GM12878 (cell line): ENCODE data around the gene C1QB. TPM values are rescaled to one million over a fixed set of nuclear protein-coding genes. Genes with fewer than 3 reads are reported as not detected.

Experiments used
- ATAC-seq: fragments of 200-7000 bp; cut with Tn5 transposase; 3 replicates; pipeline ENCODE4 v1.9.1; 2020; ENCODE audit warnings: mild to moderate bottlenecking, moderate library complexity
- BruUV-seq: library from RNA; stranded (reverse); fragments of 400-500 nt; replicated peaks from 2 replicates; lab custom pipeline; 2021; lab: Mats Ljungman, UMichigan
- CTCF ChIA-PET: fragments of 300-600 bp; sonication (Branson Sonifier 250); formaldehyde crosslinking; extraction: SDS; loops from one replicate; lab custom pipeline; 2021; ENCODE audit warnings: inconsistent platforms; lab: Yijun Ruan, JAX
- POLR2A ChIA-PET: fragments of 350-600 bp; formaldehyde crosslinking; extraction: SDS; loops from one replicate; lab custom pipeline; 2021; ENCODE audit warnings: inconsistent platforms; lab: Charles Lee
- RAD21 ChIA-PET: fragments of 300-600 bp; sonication (Branson Sonifier 250); formaldehyde crosslinking; loops from one replicate; lab custom pipeline; 2023; ENCODE audit warnings: antibody characterized with exemption; ENCODE audit not compliant: unreplicated experiment; lab: Charles Lee
- SMC1A ChIA-PET: fragments of 300-600 bp; sonication (Branson Sonifier 250); formaldehyde crosslinking; loops from one replicate; lab custom pipeline; 2023; ENCODE audit not compliant: unreplicated experiment, uncharacterized antibody; lab: Charles Lee
- DNase-seq: peaks from one replicate; pipeline ENCODE4 v3.0.0-alpha.2; 2011; ENCODE audit warnings: low read depth, low spot score
- FAIRE-seq: peaks from 3 replicates; lab custom pipeline; 2011; peaks lifted over from hg19 to GRCh38; lab: Jason Lieb, UNC
- H2AFZ ChIP-seq: 2 replicates; pipeline ENCODE4 v1.6.0; 2011; ENCODE audit warnings: low read depth, low read length, control low read depth; ENCODE audit not compliant: control insufficient read depth
- H3K27ac ChIP-seq: 2 replicates; pipeline ENCODE4 v1.5.1; 2011; ENCODE audit warnings: control low read depth; ENCODE audit not compliant: control insufficient read depth, insufficient read depth
- H3K27me3 ChIP-seq, 2 experiments: replicated peaks in 1 of 2; 2 replicates each; pipeline versions ENCODE4 v1.6.0 to v1.6.1; 2011; ENCODE audit warnings: low read length in 1 of 2; ENCODE audit not compliant: control insufficient read depth in 2 of 2, insufficient read depth in 2 of 2
- H3K36me3 ChIP-seq, 2 experiments: 2 replicates each; pipeline ENCODE4 v1.5.1; 2011; ENCODE audit warnings: low read length in 1 of 2; ENCODE audit not compliant: control insufficient read depth in 2 of 2, insufficient read depth in 2 of 2
- H3K4me1 ChIP-seq: 2 replicates; pipeline ENCODE4 v1.6.1; 2011; ENCODE audit warnings: mild to moderate bottlenecking, low read length, moderate library complexity, mixed read lengths; ENCODE audit not compliant: control insufficient read depth, insufficient read depth
- H3K4me2 ChIP-seq: 2 replicates; pipeline ENCODE4 v1.6.0; 2011; ENCODE audit warnings: control low read depth; ENCODE audit not compliant: control insufficient read depth, insufficient read depth
- H3K4me3 ChIP-seq: fragments of 200-600 bp; sonication (generic); 2 replicates; pipeline ENCODE4 v1.5.1; 2016
- H3K79me2 ChIP-seq: 2 replicates; pipeline ENCODE4 v1.6.0; 2011; ENCODE audit warnings: low read length; ENCODE audit not compliant: control insufficient read depth, insufficient read depth
- H3K9ac ChIP-seq: 2 replicates; pipeline ENCODE4 v1.8.0; 2011; ENCODE audit warnings: low read length, control low read depth, mixed read lengths; ENCODE audit not compliant: control insufficient read depth, insufficient read depth
- H3K9me3 ChIP-seq: replicated peaks from 3 replicates; pipeline ENCODE4 v1.5.1; 2011; ENCODE audit warnings: mild to moderate bottlenecking, low read length; ENCODE audit not compliant: control insufficient read depth, insufficient read depth
- H4K20me1 ChIP-seq: 2 replicates; pipeline ENCODE4 v1.6.0; 2011; ENCODE audit not compliant: control insufficient read depth, insufficient read depth
- GABPA ChIP-seq: IDR thresholded peaks from 2 replicates; pipeline ENCODE4 v1.6.1; 2014; ENCODE audit warnings: antibody characterized with exemption, low read depth, mild to moderate bottlenecking, inconsistent platforms
- KDM1A ChIP-seq: fragments of 200-600 bp; sonication (generic); IDR thresholded peaks from 2 replicates; pipeline ENCODE4 v1.6.1; 2016; ENCODE audit warnings: borderline replicate concordance
- NR2C1 ChIP-seq: fragments of 450-650 bp; IDR thresholded peaks from 2 replicates; pipeline ENCODE4 v1.6.1; 2017; ENCODE audit warnings: antibody characterized with exemption, mild to moderate bottlenecking, moderate library complexity
- RAD21 ChIP-seq: IDR thresholded peaks from 2 replicates; pipeline ENCODE4 v1.6.1; 2011; ENCODE audit warnings: mild to moderate bottlenecking, low read depth, low read length, moderate library complexity; ENCODE audit not compliant: insufficient read depth
- RAD51 ChIP-seq: fragments of 450-650 bp; IDR thresholded peaks from 2 replicates; pipeline ENCODE4 v1.6.1; 2016; ENCODE audit warnings: moderate library complexity, mild to moderate bottlenecking, inconsistent platforms
- REST ChIP-seq: IDR thresholded peaks from 2 replicates; pipeline ENCODE4 v1.6.1; 2012; ENCODE audit warnings: mild to moderate bottlenecking, low read depth, low read length
- SUPT20H ChIP-seq: IDR thresholded peaks from 2 replicates; pipeline ENCODE4 v1.6.1; 2011; ENCODE audit warnings: low read depth, mild to moderate bottlenecking, low read length, moderate library complexity, borderline replicate concordance; ENCODE audit not compliant: control insufficient read depth
- TAF1 ChIP-seq: IDR thresholded peaks from 2 replicates; pipeline ENCODE4 v1.6.1; 2011; ENCODE audit warnings: mild to moderate bottlenecking, low read depth, low read length, borderline replicate concordance
- WGBS: methylation state at CpG from one replicate; pipeline ENCODE4 v1.1.6; 2016; ENCODE audit warnings: low lambda C conversion rate; ENCODE audit not compliant: insufficient replicate concordance, insufficient coverage; ENCODE audit errors: missing lambda C conversion rate; 5-methylcytosine and 5-hydroxymethylcytosine counted together
- in situ Hi-C: fragments of 300-500 bp; cut with MboI; formaldehyde crosslinking; loops from 9 replicates; pipeline ENCODE4 v1.14.3; 2018; ENCODE audit warnings: mixed read lengths
- intact Hi-C: fragments of 100-400 bp; cut with micrococcal nuclease; formaldehyde crosslinking; loops from one replicate; pipeline ENCODE4 v1.14.2; 2022; ENCODE audit not compliant: unreplicated experiment
- polyA plus RNA-seq, 11 experiments: library from polyadenylated mRNA; depleted of rRNA in 4 of 11; unstranded in 6 of 11; stranded (reverse) in 5 of 11; fragments of >200 nt; fragmentation: Nextera tagmentation in 4 of 11; fragmentation: Illumina TruSeq in 1 of 11; extraction: Ambion mirVana in 4 of 11; extraction: Trizol in 1 of 11; gene quantifications; 1 replicate in 1 of 11; 2 replicates in 10 of 11; pipeline versions ENCODE4 v1.2.1 to v1.2.3, GENCODE V29; 2011 to 2016; ENCODE audit warnings: inconsistent platforms in 2 of 11, missing spikeins in 2 of 11, low read depth in 1 of 11
- total RNA-seq, 4 experiments: library from RNA; depleted of rRNA in 3 of 4; stranded (reverse); fragments of >200 nt in 3 of 4; fragmentation: Illumina TruSeq in 1 of 4; extraction: Trizol in 1 of 4; gene quantifications; 2 replicates each; pipeline versions ENCODE4 v1.2.1 to v1.2.3, GENCODE V29; 2013 to 2021
- TF ChIP-seq, protein P1 (sequence below): fragments of 450-650 bp; formaldehyde crosslinking; IDR thresholded peaks from 2 replicates; pipeline ENCODE4 v1.5.0; 2022; ENCODE audit warnings: mild to moderate bottlenecking, missing genetic modification characterization
- TF ChIP-seq, protein P2 (sequence below): fragments of 450-650 bp; IDR thresholded peaks from 2 replicates; pipeline ENCODE4 v1.6.1; 2018; ENCODE audit warnings: mild to moderate bottlenecking, low read depth, moderate library complexity; ENCODE audit not compliant: partially characterized antibody

C1QB gene
- total and polyA plus RNA-seq, 10 of the 15 experiments (the other 5 are each of a cell fraction or from before 2014, with no cell fraction given), result 0.62 TPM; not detected in 9

- Histone ChIP-seq H3K4me3 (no peak overlapping the region), H3K4me1 (peaks cover 9% of the 10 kb centered on the region), H2AFZ (no peak overlapping the region), H3K27me3 (peaks cover 0 to under 1% of the 10 kb centered on the region in 2 experiments; a peak in 1 of 4 replicates), H3K79me2 (no peaks in the 10 kb centered on the region), H3K36me3 (no peaks in the 10 kb centered on the region), H3K9me3 (no peaks in the 10 kb centered on the region), H3K9ac (no peak overlapping the region), H3K27ac (no peak overlapping the region), H4K20me1 (no peaks in the 10 kb centered on the region), H3K4me2 (no peak overlapping the region)
- ChIA-PET POLR2A (no interaction called here), SMC1A (interaction anchor here (0.5 to 2.7 kb wide), 19 partner anchors 10 to 480 kb away, joined by 3 to 19 read pairs (median 4); no protein-coding TSS in a partner anchor), RAD21 (interaction anchor here (0.6 to 3.2 kb wide), 14 partner anchors 9 to 260 kb away, joined by 3 to 20 read pairs (median 5); no protein-coding TSS in a partner anchor), CTCF (interaction anchor here (0.6 to 5.1 kb wide), 35 partner anchors 9 to 260 kb away, joined by 3 to 47 read pairs (median 4); no protein-coding TSS in a partner anchor)
- peak; percentile 96 for FAIRE-seq
- WGBS, result 6% methylated on average over 2 of the region's 2 CpGs
- no TSS peak for BruUV-seq
- no peak for DNase-seq
- ATAC-seq, result peak; percentile 99
- in situ Hi-C loops (loop anchor here (10.0 kb wide), 1 partner anchor 180 kb away; no protein-coding TSS in a partner anchor), intact Hi-C loops (loop anchor here (1.0 kb wide), 4 partner anchors 28 to 260 kb away; no protein-coding TSS in a partner anchor)
- TF ChIP-seq REST (no peak), TAF1 (no peak), SUPT20H (no peak), GABPA (no peak), RAD21 (peak; percentile 89), KDM1A (no peak), RAD51 (no peak), NR2C1 (no peak)
- TF ChIP-seq, protein P1, sequence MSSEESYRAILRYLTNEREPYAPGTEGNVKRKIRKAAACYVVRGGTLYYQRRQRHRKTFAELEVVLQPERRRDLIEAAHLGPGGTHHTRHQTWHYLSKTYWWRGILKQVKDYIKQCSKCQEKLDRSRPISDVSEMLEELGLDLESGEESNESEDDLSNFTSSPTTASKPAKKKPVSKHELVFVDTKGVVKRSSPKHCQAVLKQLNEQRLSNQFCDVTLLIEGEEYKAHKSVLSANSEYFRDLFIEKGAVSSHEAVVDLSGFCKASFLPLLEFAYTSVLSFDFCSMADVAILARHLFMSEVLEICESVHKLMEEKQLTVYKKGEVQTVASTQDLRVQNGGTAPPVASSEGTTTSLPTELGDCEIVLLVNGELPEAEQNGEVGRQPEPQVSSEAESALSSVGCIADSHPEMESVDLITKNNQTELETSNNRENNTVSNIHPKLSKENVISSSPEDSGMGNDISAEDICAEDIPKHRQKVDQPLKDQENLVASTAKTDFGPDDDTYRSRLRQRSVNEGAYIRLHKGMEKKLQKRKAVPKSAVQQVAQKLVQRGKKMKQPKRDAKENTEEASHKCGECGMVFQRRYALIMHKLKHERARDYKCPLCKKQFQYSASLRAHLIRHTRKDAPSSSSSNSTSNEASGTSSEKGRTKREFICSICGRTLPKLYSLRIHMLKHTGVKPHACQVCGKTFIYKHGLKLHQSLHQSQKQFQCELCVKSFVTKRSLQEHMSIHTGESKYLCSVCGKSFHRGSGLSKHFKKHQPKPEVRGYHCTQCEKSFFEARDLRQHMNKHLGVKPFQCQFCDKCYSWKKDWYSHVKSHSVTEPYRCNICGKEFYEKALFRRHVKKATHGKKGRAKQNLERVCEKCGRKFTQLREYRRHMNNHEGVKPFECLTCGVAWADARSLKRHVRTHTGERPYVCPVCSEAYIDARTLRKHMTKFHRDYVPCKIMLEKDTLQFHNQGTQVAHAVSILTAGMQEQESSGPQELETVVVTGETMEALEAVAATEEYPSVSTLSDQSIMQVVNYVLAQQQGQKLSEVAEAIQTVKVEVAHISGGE (CRISPR knock-in tag), result no peak
- TF ChIP-seq, protein P2, sequence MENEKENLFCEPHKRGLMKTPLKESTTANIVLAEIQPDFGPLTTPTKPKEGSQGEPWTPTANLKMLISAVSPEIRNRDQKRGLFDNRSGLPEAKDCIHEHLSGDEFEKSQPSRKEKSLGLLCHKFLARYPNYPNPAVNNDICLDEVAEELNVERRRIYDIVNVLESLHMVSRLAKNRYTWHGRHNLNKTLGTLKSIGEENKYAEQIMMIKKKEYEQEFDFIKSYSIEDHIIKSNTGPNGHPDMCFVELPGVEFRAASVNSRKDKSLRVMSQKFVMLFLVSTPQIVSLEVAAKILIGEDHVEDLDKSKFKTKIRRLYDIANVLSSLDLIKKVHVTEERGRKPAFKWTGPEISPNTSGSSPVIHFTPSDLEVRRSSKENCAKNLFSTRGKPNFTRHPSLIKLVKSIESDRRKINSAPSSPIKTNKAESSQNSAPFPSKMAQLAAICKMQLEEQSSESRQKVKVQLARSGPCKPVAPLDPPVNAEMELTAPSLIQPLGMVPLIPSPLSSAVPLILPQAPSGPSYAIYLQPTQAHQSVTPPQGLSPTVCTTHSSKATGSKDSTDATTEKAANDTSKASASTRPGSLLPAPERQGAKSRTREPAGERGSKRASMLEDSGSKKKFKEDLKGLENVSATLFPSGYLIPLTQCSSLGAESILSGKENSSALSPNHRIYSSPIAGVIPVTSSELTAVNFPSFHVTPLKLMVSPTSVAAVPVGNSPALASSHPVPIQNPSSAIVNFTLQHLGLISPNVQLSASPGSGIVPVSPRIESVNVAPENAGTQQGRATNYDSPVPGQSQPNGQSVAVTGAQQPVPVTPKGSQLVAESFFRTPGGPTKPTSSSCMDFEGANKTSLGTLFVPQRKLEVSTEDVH, result no peak
These were observed 51.5 kb downstream of the C1QB start for GRCh38 chr1:22704440-22705067.
